Endothelial cell (in vitro differentiated cells): ENCODE measurements around the gene ZNF780B. TPM values are rescaled to one million over a fixed set of nuclear protein-coding genes. Genes with fewer than 3 reads are reported as not detected.

Experiments
- DNase-seq: peaks from one replicate; pipeline ENCODE4 v3.0.0; 2021; ENCODE audit warnings: low spot score
- H3K27ac Mint-ChIP-seq: one replicate; pipeline ENCODE4 v1.8.0; 2021; ENCODE audit warnings: mixed read lengths, inconsistent platforms; ENCODE audit not compliant: unreplicated experiment
- H3K27me3 Mint-ChIP-seq: one replicate; pipeline ENCODE4 v1.8.0; 2021; ENCODE audit warnings: mild to moderate bottlenecking, moderate library complexity, mixed read lengths, inconsistent platforms; ENCODE audit not compliant: unreplicated experiment
- H3K36me3 Mint-ChIP-seq: one replicate; pipeline ENCODE4 v1.8.0; 2021; ENCODE audit warnings: mild to moderate bottlenecking, low read depth, mixed read lengths, inconsistent platforms; ENCODE audit not compliant: unreplicated experiment
- H3K4me1 Mint-ChIP-seq: one replicate; pipeline ENCODE4 v1.8.0; 2021; ENCODE audit warnings: mild to moderate bottlenecking, mixed read lengths, inconsistent platforms; ENCODE audit not compliant: unreplicated experiment
- H3K4me3 Mint-ChIP-seq: one replicate; pipeline ENCODE4 v1.8.0; 2021; ENCODE audit warnings: mild to moderate bottlenecking, mixed read lengths, inconsistent platforms; ENCODE audit not compliant: unreplicated experiment
- H3K9me3 Mint-ChIP-seq: one replicate; pipeline ENCODE4 v1.8.0; 2021; ENCODE audit warnings: mixed read lengths, inconsistent platforms; ENCODE audit not compliant: unreplicated experiment
- total RNA-seq: library from RNA; stranded (reverse); fragmentation: NEBNext Ultra II Directional; extraction: Animal tissue kit (Norgen Biotek cat#: 25700); gene quantifications from one replicate; pipeline ENCODE4 v1.2.1, GENCODE V29; 2021; ENCODE audit not compliant: unreplicated experiment
- TF ChIP-seq, protein P1 (sequence below): fragments of 200-600 bp; sonication (generic); IDR thresholded peaks from one replicate; pipeline ENCODE4 v1.5.0; 2021; ENCODE audit warnings: antibody characterized with exemption; ENCODE audit not compliant: unreplicated experiment

The ZNF780B gene
- total RNA-seq, 1 donor from 2014 or later, result 22.6 TPM

DNA sequence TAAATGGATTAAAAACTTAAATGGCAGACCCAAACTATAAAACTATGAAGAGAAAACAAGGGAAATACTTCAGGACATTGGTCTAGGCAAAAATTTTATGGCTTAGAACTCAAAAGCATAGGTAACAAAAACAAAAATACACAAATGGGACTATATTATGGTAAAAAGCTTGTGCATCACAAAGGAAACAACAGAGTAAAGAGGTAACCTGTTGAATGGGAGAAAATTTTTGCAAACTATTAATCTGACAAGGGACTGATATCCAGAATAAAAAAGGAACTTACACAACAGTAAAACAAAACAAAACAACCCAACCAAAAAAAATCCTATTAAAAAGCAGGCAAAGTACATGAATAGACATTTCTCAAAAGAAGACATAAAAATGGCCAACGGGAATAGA lies 68.4 kb downstream of the ZNF780B start:
- no peak overlapping the region for H3K4me3 Mint-ChIP-seq
- H3K27ac Mint-ChIP-seq, result no peak overlapping the region
- peaks cover 4% of the 10 kb centered on the region for H3K9me3 Mint-ChIP-seq

DNA sequence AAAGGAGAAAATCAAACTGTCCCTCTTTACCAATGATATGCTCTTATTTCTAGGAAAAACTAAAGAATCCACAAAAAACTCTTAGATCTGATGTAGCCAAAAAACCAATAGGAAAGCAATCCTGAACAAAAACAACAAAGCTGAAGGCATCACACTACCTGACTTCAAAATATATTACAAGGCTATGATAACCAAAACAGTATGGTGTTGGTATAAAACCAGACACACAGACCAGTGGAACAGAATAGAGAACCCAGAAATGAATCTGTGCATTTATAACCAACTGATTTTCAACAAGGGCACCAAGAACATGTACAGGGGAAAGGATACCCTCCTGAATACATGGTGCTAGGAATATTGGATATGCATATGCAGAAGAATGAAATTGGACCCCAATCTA lies 68.9 kb downstream of the ZNF780B start:
- H3K27me3 Mint-ChIP-seq, result no peaks in the 10 kb centered on the region
- TF ChIP-seq, protein P1, sequence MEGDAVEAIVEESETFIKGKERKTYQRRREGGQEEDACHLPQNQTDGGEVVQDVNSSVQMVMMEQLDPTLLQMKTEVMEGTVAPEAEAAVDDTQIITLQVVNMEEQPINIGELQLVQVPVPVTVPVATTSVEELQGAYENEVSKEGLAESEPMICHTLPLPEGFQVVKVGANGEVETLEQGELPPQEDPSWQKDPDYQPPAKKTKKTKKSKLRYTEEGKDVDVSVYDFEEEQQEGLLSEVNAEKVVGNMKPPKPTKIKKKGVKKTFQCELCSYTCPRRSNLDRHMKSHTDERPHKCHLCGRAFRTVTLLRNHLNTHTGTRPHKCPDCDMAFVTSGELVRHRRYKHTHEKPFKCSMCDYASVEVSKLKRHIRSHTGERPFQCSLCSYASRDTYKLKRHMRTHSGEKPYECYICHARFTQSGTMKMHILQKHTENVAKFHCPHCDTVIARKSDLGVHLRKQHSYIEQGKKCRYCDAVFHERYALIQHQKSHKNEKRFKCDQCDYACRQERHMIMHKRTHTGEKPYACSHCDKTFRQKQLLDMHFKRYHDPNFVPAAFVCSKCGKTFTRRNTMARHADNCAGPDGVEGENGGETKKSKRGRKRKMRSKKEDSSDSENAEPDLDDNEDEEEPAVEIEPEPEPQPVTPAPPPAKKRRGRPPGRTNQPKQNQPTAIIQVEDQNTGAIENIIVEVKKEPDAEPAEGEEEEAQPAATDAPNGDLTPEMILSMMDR, result no peak
- peaks cover 18% of the 10 kb centered on the region for H3K36me3 Mint-ChIP-seq
- no peaks in the 10 kb centered on the region for H3K4me1 Mint-ChIP-seq
- DNase-seq, result no peak
- H3K4me3 Mint-ChIP-seq, result no peak overlapping the region
- peaks cover 4% of the 10 kb centered on the region for H3K9me3 Mint-ChIP-seq
- H3K27ac Mint-ChIP-seq, result no peak overlapping the region

More for the DNA sequence above, 68.4 kb downstream of the ZNF780B start:
- no peaks in the 10 kb centered on the region for H3K27me3 Mint-ChIP-seq
- TF ChIP-seq, protein P1, result no peak
- peaks cover 15% of the 10 kb centered on the region for H3K36me3 Mint-ChIP-seq
- H3K4me1 Mint-ChIP-seq, result no peaks in the 10 kb centered on the region
- no peak for DNase-seq

DNA sequence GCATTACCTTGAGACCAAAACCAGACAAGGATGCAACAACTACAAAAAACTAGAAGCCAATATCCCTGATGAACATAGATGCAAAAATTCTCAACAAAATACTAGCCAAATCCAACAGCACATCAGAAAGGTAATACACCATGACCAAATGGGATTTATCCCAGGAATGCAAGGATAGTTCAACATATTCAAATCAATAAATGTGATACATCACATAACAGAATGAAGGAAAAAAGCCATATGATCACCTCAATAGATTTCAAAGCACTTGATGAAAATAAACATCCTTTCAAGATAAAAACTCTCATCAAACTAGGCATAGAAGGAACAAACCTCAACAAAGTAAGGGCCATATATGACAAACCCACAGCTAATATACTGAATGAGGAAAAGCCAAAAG lies 69.4 kb downstream of the ZNF780B start:
- TF ChIP-seq, protein P1, result no peak
- Mint-ChIP-seq H3K27me3 (no peaks in the 10 kb centered on the region), H3K36me3 (peaks cover 18% of the 10 kb centered on the region), H3K4me1 (no peaks in the 10 kb centered on the region), H3K9me3 (peaks cover 4% of the 10 kb centered on the region), H3K4me3 (no peak overlapping the region), H3K27ac (no peak overlapping the region)
- DNase-seq, result no peak

DNA sequence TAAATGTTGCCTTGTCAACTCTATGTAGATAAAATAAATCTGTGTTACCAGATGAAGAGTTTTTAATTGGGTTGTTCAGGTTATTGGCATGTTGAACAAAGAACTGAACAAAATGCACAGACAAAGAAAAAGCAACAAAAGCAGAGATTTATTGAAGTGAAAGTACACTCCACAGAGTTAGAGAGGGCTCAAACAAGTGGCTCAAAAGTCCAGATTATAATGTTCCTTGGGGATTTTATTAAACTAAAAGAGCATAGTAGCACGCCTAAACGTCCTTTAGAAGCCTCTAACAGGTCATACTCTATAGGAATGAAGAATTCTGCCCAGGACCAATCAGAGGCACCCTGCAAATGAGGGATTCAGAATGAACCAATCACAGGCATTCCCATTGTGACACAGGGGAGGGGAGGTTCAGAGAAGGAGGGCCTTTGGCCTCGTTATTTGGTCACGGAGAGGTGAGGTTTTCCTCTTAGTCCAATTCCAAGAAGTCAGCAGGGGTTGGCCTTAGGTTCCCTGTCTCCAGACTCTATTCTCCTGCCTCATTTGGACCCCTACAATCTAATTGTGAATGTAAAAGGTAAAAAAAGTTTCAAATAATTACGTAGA lies 72.2 kb downstream of the ZNF780B start:
- TF ChIP-seq, protein P1, result no peak
- Mint-ChIP-seq H3K4me1 (no peaks in the 10 kb centered on the region), H3K4me3 (peak overlapping the region; percentile 40), H3K9me3 (peaks cover 4% of the 10 kb centered on the region), H3K27ac (peak overlapping the region; percentile 22), H3K27me3 (no peaks in the 10 kb centered on the region), H3K36me3 (peaks cover 32% of the 10 kb centered on the region)
- no peak for DNase-seq

DNA sequence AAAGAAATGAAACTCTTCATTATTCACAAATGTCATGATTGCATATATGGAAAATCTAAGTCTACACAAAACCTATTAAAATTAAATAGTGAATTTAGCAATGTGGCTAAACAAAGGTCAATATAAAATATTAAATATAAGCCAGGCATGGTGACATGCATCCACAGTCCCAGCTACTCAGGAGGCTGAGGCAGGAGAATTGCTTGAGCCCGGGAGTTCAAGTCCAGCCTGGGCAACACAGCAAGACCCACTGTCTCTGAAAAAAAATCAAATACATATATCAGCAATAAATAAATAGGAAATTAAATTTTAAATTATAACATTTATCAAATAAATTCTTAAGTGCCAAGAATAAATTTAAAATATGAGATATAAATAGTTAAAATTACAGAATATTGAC lies 73.1 kb downstream of the ZNF780B start:
- Mint-ChIP-seq H3K36me3 (peaks cover 39% of the 10 kb centered on the region), H3K27me3 (peaks cover 6% of the 10 kb centered on the region), H3K4me3 (no peak overlapping the region), H3K27ac (no peak overlapping the region), H3K9me3 (peaks cover 4% of the 10 kb centered on the region), H3K4me1 (no peaks in the 10 kb centered on the region)
- no peak for DNase-seq
- TF ChIP-seq, protein P1, result no peak

Other genes starting within 250 kb of the ZNF780B start
- 29.5 TPM for gene DYRK1B, start 222.1 kb downstream of the ZNF780B start, total RNA-seq
- gene FBL, start 209.9 kb downstream of the ZNF780B start, total RNA-seq, result 271 TPM
- gene FCGBP, start 121.6 kb downstream of the ZNF780B start, total RNA-seq, result 1.8 TPM
- 101 TPM for gene PSMC4, start 85.1 kb downstream of the ZNF780B start, total RNA-seq
- 4.0 TPM for gene ZNF546, start 59.2 kb downstream of the ZNF780B start, total RNA-seq
- gene ZNF780A, start 34.7 kb upstream of the ZNF780B start, total RNA-seq, result 19.4 TPM
- 20.6 TPM for gene MAP3K10, start 135.2 kb upstream of the ZNF780B start, total RNA-seq
- gene TTC9B, start 162.2 kb upstream of the ZNF780B start, total RNA-seq, result 1.1 TPM
- 0.18 TPM for gene CCNP, start 170.5 kb upstream of the ZNF780B start, total RNA-seq
- 89.8 TPM for gene AKT2, start 229.1 kb upstream of the ZNF780B start, total RNA-seq